HG02943 (cell line): Measurements from ENCODE around the gene FARS2.

Source experiments
- ATAC-seq: cut with Tn5 transposase; IDR thresholded peaks from one replicate; pipeline ENCODE4 v1.9.1; 2021; ENCODE audit warnings: mild to moderate bottlenecking, low read depth, moderate library complexity; ENCODE audit not compliant: unreplicated experiment

FARS2 gene

DNA sequence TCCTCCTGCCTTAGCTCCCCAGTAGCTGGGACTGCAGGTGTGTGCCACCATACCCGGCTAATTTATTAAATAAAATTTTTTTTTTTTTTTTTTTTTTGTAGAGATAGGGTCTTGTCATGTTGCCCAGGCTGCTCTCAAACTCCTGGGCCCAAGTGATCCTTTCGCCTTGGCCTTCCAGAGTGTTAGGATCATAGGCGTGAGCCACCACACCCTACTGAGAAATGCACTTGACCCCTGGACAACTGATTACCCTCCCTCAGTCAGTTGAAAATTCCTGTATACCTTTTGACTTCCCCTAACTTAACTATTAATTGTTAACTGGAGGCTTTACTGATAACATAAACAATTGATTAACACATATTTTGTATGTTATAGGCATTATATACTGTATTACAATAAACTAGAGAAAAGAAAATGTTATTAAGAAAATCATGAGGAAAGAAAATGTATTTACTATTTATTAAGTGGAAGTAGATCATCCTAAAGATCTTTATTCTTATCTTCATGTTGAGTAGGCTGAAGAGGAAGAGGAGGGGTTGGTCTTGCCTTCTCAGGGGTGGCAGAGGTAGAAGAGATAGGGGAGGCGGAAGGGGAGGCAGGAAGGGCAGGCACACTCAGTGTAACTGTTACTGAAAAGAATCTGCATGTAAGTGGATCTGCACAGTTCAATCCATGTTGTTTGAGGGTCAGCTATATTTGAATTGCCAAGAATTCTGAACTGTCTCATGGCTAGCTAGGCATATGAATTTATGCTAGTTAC lies 104.3 kb downstream of the FARS2 start:
- ATAC-seq: no peak

DNA sequence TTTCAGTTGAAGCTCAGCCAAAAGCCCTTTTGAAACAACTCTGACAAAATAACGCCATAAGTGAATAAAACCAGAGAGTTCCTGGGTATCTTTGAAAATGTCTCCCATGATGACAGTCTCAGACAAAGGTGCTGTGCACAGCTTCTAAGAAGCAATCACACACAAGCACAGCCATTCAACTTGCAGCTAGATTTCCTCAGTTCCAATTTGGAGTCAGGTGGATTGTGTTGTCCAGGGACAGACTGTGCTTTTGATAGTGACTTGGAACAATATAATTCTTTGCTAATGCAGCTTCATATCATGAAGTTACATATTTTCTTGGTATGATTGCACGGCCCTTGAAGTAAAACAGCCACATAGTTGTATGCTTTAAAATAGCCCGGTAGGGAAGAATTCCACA lies 105.6 kb downstream of the FARS2 start:
- no peak for ATAC-seq

DNA sequence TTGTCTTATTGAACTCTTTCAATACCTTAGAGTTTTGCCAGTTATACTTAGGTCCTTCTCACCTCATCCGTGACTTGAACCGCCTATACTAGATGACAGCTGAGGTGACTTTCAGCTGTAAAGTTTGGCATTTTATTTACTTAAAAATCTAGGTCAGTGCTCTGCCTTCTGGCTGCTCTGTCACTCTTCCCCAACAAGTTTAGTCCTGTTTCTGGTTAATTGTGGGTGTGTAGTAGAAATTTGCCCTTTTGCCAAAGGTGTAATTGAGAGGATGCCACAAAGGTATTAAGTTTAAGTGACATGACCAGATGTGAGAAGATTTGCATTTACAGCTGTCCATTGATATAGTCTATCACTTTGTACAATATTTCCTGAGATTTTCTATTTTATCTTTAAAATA lies 106.2 kb downstream of the FARS2 start:
- no peak for ATAC-seq

DNA sequence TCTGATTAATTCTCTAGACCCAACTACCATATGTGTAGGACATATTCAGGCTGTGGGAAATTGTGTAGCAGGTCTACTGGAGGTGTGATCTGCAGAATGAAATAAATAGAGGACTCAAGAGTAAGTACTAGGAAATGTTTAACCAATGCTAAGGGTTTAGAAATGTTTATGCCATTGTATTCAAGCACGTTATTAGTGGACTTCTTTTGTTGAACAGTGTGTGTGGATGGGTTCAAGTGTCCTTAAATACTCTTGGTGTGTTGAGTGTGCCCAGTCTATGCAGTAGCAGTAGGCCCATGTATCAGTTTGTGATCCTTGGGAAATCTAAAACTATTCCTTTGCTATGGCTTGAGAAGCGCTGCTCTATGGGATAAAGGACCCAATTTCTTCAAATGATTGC lies 112.1 kb downstream of the FARS2 start:
- no peak for ATAC-seq

DNA sequence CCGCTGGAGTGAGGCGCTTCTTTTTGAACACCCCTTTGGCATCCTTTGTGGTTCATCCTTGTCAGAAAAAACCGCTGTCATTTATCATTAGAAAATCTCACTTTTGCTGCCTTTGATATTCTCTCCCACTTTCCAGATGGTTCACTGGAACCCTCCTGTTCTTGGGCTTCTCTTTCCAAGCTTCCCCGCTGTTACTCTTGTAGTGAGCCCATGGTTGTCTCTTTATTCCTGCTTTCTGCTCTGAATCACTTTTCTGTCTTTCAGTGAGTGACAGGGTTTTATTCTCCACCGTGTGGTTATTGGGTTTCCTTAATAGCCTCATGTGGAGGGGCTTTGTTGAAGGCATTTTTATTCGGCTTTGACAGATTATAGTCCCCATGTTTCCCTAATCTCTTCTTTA lies 117.0 kb downstream of the FARS2 start:
- ATAC-seq: no peak

DNA sequence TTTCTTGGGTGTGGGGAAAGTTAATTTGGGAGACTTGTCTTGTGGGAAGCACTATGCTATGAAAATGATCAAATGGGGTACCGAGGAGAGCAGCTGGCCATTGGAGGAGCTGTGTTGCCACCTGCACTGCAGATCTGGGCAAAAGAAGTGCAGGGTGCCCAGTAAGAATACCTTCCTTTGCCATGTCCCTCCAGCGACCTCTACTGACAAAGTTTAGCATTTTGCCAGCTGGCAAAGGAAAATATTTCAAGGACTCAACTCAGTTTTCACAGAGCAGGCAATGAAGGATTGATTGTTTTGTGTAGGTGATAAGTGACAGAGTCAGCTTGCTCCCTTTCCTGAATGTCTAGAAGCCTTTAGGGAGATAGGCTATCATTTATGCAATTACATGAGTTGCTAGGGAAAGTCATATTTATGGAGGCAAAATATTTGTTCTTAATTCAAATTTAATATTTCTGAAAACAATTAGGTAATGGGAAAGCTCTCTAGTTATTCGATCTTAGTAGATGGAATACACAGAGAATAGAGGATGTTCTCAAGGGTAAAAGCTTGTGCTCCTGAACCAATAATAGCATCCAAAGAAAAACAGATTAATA lies 118.4 kb downstream of the FARS2 start:
- ATAC-seq: no peak

DNA sequence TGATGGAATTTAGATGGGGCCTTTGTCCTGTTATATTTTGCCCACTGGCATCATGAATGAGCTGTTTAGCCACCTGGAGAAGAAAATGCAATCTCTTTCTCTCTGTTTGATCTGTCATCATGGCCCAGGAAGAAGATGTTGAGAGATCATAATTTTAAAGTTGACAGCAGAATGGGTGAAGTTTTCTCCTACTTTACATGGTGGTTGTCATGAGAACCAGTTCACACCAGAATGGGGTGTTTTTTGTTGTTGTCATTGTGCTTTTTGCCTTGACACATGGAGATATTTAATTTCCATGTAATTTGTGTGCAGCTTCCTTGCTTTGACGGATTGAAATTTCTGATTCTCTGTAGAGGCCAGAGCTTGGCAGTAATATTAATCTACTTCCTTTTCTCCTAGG lies 122.5 kb downstream of the FARS2 start:
- no peak for ATAC-seq

DNA sequence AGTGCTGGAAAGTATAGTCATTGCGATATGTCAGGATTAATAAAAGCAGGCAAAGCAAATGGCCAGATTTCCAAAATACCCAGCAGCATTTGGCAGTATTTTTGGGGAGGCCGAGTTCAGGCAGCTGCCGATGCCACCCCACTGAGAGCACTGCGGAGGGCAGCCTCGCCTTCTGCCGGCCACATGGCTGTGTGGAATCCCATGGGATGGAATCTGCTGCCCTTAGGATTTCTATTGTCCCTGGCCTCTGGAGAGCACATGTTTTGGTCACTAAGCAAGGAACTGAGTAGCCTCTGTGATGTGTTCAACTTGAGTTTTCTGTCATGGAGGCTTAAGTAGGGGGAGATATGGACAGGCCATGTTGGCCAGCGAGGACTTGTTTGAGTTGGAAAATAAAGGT lies 123.0 kb downstream of the FARS2 start:
- no peak for ATAC-seq

DNA sequence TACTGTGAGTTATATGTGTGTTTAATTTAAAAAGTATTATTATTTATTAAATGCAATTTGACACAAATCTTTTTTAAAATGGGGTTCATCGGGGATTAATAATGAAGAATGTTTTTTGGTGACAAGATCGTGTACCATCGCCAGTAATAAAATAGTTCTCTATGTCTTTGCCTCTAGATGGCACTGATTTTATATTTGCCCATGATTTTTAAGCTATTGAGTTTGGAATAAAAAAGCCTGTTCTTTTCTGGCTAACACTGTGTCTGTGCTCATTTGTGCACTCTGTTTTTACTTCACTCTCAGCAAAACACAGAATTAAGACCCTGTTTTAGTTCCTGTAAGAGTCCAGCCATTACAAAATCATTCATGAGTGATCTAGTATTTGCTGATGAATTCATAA lies 127.0 kb downstream of the FARS2 start:
- no peak for ATAC-seq

DNA sequence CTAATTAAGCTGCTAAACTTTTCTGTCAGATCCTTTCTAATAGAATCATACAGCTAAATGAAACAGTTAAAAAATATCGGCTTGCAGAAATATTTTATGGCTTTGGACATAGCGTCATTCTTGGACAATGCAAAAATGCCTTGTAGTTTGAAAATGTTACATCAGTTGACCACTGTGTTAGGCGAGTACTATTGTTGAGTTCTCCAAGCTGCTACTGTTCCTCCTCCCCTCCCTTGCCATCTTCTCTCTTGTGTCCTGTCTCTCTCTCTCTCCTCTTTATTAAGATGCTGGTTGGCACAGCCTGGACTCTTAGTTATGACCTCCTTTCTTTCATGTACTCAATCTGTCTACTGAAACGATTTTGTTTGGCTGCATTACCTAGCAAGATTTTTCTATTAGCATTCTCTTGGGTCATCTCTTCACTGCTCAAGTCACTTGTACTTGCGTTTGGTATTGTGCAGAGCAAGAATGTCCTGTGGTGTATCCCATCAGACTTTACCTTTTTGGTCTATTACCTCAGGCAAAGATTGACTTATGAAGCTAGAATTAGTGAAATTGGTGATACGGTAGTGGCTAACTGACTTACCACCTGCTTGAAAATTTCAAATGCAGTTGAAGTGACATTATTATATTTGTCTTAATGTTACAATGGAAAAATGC lies 127.9 kb downstream of the FARS2 start:
- no peak for ATAC-seq

DNA sequence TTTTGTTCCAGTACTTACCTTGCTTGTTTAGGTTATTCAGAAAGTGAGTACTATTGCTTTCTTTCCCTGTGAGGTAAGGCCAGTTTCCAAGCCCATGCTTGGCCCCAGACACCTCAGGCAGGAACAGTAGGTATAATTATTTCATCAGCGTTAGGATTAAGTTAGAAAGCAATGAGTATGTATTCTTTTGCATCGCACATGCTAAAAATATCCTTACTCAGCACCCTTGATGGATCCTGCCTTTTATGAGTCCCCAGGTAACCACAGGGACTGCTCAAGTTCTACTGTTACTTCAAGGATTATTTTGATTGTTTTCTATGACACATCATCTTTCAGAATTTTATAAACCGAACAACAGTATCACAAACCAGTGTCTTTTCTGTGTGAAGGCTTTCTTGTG lies 128.9 kb downstream of the FARS2 start:
- ATAC-seq: no peak

DNA sequence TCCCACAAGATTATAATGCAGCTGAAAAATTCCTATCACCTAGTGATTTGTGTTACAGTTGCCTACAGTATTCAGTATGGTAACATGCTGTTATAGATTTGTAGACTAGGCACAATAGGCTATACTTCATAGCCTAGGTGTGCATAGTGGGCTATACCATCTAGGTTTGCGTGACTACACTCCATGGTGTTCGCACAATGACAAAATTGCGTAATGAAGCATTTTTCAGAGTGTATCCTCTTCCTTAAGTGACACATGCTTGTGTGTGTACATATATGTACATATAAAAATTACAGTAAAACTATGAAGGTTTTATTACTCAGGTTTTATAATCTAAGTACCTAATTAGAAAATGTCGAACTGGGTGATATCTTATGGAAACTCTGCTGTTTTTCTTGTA lies 133.0 kb downstream of the FARS2 start:
- ATAC-seq: no peak

DNA sequence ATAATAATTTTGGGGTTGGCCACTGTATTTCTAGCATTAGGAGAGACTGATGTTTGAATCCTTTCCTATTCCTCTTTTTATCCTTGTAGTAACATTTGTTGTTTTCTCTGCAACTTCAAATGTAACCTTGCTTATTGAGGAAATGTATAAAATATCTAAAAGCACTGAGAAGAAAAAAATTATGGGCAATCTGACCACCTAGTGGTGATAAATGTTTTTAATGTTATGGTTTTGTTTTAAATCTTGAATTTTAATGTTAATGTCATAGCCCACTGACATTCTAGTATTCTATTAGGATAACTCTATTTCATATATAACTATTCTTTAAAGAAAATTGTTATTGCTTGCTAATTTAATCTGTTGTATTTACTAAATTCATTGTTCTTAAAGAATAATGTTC lies 134.4 kb downstream of the FARS2 start:
- no peak for ATAC-seq

DNA sequence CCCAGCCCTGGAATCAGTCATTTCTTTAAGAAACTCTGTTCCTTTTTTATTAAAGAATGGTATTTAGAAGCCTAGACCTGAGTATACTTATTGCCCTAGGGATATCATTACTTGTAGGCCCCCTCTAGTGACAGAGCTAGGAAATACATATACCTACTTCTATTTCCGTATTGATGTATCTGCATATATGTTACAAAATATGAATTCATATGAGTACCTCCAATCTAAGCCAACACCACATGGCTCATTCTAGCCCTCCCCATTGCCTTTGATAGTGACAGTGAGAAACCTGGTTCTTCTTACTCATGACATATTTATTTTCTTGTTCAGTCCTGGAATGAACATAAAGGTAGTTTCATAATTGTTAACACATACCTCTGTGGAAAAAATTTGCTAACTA lies 137.2 kb downstream of the FARS2 start:
- no peak for ATAC-seq

DNA sequence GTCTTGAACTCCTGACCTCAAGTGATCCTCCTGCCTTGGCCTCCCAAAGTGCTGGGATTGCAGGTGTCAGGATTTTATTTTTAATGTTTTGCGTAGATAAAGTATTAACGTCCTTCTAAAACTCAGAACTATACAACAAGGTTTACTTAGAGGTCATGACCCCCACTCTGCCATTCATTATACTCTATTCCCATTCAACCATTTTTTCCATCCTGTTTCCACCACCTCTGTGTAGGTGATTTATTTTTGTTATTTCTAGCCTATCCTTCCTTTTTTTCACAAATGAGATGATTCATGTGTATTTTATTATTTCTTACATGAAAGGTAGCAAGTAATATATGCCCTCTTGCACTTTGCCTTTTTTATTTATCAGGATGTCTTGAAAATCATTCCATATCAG lies 138.1 kb downstream of the FARS2 start:
- ATAC-seq: no peak

DNA sequence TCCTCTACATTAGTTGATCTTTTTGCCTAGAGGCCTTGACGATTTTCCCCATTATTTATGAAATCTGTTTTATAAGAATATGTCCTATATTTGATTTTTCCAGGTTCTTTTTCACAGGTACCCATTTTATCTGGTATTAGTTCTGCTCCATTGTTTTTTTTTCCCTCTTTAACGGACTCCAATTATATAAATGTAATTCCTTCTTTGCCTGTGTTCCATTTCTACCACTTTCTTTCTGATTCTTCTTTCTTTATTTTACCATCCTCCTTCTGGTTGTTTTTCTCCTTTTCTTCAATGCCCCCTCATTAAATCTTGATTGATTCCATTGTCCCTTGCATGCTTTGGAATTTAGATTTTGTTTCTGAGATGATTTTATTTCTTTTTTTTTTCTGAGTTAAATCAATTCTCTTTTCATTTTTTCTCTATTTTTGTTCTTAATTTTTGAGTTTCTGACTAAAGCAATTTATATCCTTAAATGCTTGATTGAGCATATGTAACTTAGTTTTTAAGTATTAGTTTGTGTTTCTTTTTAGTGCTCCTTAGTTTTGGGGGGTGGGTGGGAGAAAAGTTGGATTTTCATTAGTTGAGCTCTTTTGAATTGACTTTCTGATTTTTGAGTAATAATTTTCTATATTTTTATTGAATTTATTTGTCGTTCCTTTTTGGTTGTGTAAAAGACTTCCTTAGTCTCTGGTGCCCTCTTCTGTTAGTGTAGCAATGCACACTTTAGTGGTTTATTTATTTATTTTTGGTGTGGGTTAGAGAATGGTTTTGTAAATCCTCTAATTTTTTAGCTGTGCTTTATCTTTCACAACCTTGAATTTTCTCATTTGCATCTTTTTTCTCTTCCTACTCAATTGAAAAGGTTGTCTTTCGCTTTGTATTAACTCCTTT lies 140.8 kb downstream of the FARS2 start:
- no peak for ATAC-seq

DNA sequence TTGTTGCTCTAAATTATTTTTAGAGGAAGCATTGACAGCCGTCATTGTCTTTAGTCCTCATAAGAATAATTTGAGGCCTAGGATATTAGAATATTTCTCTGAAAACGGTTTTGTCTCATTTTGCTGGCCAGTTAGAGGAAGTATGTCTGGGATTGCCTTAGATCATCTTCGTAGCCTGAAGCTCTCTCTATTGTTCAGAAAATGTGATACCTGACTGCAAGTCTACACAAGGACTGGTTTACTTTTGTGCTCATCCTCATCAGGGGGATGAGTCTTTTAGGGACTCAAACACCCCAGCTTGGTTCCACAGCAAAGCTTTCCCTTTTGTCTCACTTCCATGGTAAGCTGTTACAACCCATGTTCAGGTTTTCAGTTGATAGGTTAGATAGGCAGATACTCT lies 141.8 kb downstream of the FARS2 start:
- no peak for ATAC-seq

DNA sequence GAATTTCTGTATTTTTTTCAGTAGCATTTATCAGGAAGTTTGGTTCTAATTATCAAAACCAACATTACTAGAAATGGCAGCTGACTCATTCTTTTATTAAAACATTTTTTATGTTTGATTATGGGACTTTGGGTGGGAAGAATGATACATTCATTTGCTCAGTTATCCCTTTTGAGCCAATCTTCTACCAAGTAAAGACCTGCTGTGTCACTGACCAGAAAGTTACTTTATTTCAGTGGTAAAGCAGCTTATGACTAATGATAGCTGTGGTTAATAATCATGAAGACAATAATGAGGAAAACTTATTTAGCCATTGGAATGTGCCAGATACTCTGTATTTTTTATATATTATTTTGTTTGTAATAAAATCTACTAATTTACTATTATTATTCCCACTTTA lies 142.3 kb downstream of the FARS2 start:
- no peak for ATAC-seq

DNA sequence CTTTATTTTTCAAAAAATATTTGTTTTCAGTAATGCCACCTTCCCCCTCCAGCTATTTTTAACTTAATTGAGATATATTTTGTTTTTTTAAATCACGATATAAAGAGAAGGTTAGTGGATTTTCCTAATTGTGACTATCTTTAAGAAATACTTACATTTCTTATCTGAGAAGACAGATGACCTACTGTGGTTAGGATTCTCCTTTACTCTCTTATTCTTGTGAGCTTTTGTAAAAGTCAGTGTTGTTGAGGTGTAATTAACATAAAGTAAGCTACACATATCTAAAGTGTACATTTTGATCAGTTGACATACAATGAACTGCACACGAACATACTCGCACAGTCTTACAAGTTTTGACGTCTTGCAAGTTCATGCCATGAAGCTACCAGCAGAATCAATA lies 144.7 kb downstream of the FARS2 start:
- no peak for ATAC-seq

DNA sequence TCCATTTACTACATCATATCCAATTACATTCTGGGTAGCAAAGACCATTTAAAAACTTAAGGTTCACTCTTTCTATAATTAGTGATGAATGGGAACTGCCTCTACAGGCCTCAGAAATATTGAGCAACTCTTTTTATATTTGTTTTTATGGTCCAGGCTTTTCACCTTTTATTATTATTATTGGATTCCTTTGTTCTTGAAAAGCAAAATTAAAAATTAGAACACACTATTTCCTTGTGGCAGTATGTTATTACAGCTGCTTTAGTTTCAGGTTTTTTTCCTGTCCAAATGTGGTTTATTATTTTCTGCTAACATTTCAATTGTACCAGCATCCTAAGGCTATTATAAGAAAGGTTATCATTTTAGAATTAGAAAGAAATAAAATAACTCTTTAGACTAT lies 150.1 kb downstream of the FARS2 start:
- ATAC-seq: no peak

DNA sequence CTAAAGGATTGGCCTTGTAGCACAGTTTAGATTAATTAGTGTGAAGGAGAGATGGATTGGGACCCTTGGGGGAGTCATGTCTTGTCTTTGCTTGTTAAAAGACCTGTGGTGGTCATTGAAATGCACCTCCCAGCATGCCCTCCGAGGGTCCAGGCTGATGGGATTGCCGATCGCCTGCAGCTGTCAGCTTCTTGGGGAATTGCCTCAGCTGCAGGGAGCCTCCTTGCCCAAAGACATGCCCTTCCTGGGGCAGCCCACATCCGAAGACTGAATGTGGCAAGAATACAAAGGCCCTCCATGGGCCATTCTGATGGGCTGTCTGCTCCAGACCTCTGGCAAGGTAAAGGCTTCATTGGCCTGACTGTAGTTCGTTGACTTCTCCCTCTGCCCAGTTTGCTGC lies 150.7 kb downstream of the FARS2 start:
- no peak for ATAC-seq
